ENCODE measurements around the gene PDGFA.
A peak's percentile ranks its signal among the peaks of the same experiment; 100 is the strongest.
"Not testable (repeated sequence)": the region's sequence is repeated elsewhere in the genome, so short reads cannot be mapped to it uniquely, and the experiment has no call there.

Gene PDGFA

DNA sequence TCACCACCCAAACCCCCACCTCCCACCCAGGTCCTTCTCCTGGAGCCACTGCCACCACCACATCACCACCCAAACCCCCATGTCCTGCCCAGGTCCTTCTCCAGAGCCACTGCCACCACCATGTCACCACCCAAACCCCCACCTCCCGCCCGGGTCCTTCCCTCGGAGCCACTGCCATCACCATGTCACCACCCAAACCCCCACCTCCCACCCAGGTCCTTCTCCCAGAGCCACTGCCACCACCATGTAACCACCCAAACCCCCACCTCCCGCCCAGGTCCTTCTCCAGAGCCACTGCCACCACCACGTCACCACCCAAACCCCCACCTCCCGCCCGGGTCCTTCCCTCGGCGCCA lies 31.9 kb upstream of the PDGFA start:
- not testable (repeated sequence) for DNase-seq

DNA sequence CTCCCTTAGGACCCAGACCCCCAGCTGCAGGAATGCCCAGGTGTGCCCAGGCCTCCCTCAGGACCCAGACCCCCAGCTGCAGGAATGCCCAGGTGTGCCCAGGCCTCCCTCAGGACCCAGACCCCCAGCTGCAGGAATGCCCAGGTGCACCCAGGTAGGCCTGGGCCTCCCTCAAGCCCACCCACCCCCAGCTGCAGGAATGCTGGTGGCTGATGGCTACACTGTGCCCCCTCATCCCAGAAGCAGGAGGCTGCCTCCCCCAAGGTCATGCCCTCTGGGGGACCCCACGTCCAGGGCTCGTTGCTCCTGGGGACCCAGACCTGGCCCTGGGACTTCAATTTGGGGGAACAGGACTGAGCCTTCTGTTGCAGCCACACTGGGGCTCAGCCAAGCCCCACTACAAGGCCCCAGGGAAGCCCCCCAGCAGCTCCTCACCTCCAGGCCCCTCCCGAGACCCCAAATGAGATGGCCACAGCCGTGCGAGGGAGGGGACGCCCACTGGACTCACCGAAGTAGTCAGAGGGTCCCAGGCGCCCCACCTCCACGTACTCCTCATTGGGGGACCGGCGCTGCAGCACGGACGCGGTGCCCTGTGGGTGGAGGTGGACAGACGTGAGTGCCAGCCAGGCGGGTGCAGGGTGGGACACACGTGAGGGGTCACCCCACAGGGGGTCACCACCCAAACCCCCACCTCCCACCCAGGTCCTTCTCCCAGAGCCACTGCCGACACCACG lies 31.4 kb upstream of the PDGFA start:
- DNase-seq, result no peak

DNA sequence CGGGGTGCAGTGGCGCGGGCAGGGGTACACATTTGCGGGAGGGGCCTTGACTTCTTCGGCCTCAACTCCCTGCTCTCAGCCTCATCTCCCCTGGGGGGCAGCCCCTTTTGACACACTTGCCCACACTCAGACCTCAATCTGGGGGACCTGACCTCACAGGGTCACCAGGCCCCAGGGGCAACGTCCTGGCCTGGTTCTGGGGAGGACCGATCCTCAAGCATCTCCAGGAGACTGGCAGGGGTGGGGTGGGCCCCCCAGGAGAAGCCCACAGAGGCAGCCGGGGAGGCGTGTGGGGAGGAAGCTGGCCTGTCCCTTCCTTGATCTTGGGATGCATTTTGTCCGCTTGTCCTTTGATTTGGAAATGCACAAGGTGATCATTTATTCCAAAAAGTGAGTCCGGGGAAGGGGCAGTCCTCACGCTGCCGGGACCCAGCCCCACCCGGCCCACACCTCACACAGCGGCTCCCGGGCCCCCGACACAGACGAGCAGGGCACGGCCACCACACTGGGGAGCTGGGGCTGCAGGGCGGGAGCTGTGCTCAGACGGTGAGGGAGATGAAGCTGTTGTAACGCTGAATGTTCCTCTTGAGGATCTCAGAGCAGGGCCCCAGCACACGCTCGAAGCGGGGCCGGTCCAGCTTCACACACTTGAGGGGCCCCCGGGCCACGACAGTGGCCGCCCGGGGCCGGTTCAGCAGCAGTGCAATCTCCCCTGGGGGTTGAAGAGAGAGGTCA lies 30.4 kb upstream of the PDGFA start:
- DNase-seq, result no peak

DNA sequence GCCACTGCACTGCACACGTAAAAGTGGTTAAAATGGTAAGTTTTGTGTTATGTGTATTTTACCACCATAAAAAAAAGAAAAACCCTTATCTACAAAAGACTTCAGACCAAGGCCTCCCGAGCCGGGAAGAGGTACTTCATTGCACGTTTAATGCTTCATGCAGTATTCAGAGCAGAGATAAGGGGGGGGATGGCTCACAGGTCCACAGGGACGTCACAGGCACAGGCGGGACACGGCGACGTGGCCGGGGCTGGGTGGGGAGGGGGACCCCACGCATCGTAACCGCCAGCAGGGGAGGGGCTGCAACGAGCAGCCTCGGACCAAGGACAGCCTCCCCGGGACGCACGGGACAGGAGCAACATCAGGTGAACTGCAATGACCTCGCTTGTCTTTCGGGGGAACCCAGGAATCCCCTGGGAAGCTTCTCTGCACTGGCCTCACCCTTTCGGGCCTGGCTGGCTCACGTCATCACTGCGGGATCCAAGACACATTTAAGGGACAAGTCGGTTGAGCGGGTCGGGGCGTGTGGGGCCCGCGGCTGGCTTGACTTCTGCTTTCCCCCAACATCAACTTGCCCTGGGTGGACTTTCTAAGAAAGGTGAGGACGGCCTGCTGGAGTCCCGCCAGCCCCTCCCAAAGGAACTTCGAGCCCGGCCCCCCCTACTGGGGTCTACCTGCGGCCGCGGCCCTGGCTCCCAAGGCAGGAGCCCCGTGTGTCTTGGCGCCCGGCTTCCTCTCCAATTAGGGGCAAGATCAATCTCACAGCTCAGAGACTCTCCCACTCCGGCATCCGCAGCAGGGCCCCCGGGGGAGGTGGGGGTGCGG lies 29.6 kb upstream of the PDGFA start:
- no peak for DNase-seq

DNA sequence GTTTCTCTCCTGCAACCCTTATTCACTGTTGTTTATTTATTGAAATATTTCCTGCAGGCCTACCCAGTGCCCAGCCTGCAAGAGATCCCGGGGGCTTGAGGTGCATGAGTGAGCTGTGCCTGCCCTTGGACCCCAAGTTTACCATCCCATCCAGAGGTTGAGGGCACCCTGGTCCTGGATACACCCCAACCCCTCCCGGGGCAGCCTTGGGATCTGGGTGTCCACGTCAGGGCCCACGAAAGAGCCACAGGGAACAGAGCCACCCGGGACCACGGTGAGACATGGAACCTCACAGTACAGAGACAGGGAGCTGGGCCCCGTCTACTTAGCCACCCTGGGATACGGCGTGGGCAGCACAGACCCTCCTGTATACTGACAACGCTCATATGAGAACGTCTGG lies 28.8 kb upstream of the PDGFA start:
- DNase-seq, result no peak

DNA sequence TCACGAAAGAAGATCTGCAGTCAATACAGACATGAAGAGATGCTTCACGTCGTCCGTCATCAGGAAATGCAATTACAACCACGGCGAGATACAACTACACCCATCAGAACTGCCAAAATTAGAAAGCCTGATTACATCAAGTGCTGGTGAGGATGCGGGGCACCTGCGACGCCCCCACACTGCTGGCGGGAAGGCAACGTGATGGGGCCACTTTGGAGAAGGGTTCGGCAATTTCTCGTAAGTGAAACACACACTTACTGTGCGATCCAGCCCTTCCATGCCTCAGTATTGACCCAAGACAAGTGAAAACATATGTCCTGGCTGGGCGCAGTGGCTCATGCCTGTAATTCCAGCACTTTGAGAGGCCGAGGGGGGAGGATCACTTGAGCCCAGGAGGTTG lies 25.8 kb upstream of the PDGFA start:
- no peak for DNase-seq

DNA sequence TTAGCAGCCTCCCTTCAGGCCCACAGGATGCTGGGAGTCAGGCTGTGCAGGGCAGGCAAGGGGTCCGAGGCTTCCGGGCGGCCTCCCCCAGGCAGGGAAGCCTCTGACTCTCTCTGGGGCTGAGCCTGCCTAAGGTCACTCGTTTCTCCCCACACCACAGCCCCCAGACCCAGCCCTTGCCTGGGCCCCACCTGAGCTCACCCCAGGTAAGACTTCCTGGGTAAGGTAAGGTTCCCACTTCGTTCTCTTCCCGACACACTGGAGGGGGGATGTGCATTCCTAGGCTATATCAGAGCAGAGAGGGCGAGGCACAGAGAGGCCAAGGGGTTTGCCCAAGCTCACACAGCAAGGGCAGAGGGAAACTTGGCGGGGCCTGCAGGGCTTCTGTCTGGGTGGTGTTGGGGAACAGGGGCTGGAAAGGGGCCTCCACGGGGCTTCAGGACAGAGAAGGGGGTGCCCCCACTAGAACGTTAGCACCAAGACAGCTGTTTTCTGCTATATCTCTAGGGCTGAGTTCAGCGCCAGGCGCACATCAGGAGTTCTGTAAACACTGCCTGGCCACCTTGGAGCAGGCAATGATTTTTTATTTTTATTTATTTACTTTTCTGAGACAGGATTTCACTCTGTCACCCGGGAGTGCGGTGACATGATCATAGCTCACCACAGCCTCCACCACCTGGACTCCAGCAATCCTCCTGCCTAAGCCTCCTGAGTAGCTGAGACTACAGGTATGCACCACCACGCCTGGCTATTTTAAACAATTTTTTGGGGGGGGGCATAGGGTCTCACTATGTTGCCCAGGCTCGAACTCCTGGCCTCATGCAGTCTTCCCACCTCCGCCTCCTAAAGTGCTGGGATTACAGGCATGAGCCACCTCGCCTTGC lies 24.9 kb upstream of the PDGFA start:
- no peak for DNase-seq

DNA sequence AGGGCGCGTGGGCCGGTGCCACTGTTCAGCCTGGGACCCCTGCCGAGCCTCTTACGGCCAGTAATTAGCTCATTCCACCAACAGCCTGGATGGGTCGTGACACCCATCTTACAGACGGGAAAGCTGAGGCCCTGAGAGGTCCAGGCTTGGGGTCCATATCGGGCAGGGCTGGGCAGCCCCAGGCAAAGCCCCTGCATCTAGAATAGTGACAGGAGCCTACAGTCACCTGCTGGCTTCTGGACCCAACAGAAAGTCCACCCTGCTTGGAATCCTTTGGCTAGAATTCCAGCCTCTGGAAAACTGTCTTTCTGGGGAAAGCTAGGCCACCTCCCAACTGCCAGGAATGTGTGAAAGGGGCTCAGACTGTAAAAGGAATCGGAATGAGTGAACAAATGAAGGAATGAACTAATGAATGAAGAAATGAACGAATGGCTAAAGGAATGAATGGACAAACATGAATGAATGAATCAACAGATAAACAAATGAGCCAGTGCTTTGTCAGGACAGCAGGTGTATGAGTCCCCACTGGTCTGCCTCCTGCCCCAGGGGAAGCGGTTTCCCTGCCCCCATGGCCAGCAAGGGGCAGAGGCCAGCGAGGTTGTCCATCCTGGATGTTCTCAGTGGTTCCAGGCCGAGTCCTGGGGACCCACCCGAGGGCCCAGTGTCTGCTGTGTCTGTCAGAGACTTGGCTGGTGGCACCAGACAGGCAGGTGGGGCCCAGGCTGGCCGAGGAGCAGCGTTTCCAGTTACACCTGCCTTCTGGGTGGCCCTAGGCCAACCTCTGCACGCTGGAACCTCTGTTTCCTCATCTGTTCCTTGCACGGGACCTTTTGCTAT lies 24.1 kb upstream of the PDGFA start:
- no peak for DNase-seq

DNA sequence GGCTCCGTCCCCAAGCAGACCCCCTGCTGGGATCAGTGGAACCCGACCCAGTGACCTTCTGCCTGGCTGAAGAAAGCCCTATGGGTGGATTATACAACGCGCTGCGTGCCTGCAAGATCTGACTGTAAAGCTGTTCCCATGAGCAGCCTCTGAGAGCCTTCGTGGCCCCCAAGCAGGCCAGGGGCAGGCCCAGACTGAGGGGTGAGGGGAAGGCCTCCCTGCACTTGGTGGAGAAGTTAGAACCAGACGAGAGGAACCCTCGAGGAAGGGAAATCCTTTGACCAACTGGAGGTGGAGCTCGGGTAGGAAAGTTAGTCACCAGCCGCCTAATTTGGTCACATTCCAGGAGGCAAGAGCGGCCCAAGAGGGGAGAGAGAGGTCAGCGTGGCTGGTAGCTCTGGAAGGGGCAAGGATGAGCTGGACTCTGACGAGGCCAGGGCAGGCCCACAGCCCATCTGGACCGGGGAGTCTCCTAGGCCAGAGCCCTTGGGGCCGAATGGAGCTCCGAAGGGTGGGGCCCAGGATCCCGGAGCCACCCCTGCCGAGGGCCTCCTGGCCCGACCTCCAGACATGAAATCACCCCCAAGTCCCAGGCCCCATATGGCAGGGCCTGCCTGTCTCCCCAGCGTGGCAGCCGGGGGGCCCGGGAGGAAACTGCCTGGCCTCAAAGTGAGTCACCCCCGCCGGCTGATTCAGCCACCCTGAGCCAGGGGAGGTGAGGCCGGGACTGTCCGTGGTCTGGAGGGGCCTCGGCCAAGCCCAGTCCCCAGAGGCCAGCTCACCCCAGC lies 23.3 kb upstream of the PDGFA start:
- DNase-seq, result peak in 1 of 2 experiments; percentile 44

DNA sequence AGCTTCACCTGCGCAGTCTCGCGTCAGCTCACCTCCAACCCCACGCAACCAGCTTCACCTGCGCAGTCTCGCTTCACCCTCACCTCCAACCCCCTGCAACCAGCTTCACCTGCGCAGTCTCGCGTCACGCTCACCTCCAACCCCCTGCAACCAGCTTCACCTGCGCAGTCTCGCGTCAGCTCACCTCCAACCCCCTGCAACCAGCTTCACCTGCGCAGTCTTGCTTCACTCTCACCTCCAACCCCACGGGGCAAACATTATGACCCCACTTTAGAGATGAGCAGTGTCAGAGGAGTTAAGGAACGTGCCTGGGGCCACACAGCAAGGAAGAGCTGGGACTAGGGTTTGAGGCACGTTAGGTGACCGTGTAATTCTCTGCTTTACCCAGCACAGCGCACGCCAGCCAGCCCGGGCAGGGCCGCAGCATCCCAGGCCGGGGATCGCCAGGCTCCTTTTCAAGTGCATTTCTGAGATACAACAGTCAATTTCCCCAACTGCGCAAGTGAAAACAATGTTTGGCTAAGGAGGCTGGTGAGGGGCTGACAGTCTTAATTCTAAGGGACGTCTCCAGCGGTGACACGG lies 22.6 kb upstream of the PDGFA start:
- DNase-seq, result no peak

DNA sequence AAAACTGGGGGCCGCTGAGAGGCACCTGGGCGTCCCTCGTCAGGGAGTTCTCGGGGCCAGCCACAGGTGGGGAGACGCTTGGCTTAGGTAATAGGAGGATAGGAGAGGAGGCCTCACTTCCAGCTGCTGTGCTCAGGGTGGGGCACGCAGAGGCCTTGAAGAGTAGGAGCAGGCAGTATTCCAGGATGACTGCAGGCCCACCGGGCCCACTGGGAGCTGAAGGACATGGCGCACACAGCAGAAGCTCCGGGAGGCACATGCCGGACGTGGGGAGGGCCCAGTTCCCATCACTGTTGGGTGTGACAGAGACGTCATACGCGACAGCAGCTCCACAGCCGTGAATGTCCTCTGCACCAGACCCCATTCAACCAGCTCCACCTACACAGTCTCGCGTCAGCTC lies 22.0 kb upstream of the PDGFA start:
- DNase-seq, result no peak

DNA sequence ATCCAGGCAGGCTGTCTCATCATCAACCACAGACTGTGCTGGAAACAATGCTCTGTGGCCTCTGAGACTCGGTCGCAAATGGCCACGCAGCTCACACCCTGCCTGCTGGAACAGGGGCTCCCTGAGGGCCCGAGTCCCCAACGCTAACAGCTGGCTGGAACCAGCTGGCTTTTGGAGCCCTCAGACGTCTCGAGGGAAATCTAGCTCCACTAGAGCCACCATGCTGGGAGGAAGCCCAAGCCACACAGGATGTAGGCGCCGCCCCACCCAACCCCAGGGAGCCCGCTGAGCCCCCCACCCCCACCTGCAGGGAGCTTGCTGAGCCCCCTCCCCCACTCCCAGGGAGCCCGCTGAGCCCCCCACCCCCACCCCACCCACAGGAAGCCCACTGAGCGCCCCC lies 21.4 kb upstream of the PDGFA start:
- DNase-seq, result no peak

DNA sequence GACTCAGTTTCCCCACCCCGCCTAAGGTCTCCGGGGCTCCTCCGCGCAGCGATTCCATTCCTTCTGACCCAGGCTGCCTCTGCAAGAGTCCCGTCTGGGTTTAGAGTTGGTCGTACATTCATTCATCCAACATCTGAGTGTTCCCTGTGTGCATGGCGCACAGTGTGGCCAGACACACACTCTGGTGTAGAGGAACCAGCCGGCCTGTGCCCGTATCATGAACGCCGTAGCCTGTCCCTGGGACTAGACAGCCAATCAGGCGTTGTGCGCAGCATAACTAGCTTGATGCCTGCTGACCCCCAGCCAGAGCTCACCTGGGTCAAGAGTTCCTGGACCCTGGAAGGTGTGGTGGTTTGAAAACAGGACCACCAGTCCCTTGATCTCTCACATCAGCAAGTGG lies 20.9 kb upstream of the PDGFA start:
- DNase-seq, result no peak

DNA sequence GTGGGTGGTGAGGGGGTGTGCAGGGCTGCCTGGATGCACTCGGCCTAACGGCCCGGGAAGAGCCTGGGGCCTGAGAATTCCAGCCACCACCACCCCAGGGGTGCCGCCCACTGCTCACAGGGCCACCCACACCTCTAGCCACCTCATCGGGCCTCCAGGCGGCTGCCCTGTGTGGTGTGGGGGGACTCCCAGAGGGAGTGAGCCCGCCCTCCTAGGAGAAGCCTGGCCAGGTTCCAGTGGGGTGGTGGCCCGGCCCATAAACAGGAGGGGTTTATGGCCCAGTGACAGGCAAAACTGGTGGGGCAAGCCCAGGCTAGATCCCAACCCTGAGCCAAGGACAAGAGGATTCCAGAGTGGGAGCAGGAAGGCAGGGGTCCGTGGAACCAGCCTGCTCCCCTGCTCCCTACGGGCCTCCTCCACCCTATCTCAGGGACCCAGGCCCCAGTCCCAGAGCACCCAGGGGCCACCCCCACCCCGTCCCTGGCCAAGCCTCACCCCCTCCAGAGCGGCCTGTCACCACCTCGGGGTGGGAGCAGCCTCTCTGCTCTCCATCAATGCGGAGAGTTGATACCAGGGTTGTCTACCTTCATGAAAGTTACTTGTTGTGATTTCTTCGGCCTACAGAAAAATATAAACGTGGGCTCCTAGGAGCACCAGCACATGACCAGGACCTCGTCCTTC lies 20.2 kb upstream of the PDGFA start:
- DNase-seq, result no peak

DNA sequence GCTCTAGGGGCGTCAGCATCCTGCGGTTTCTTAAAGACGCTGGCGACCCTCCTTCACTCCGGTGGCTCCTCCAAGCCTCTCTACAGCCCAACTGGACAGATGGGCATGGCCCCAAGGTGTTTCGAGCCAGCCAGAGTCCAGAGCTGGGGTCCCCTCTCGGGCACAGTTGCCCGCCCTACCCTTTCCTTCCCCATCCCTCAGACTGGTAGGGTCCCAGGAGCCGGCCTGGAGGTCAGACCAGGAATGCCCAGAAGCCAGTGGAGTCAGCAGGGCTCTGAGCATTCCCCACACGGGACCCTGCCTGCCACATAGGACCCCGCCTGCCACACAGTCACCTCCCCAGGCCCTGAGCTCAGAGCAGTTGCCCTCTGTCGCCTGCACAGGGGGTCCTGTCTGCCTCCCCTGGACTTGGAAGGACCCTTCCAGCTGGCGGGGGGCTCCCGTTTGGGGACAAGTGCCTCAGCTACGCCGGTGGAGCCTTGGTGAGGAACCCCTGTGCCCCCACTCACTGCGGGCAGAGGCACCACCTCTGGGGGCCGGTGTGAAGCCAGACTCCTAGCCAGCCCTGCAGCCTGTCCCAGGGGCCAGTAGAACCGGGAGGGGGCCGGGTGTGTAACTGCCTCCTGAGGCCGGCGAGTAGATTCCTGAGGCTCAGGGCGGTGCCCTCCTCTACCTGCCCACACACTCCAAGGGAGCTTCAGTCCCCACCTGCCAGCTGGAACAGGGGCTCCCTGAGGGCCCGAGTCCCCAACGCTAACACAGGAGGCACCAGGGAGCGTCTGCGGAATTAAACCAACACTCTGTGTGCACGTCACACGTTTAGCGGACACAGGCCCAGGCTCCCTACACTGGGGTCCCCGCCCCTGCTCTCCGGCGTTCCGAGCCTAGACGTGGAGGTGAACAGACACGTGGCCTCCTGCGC lies 19.4 kb upstream of the PDGFA start:
- no peak for DNase-seq

DNA sequence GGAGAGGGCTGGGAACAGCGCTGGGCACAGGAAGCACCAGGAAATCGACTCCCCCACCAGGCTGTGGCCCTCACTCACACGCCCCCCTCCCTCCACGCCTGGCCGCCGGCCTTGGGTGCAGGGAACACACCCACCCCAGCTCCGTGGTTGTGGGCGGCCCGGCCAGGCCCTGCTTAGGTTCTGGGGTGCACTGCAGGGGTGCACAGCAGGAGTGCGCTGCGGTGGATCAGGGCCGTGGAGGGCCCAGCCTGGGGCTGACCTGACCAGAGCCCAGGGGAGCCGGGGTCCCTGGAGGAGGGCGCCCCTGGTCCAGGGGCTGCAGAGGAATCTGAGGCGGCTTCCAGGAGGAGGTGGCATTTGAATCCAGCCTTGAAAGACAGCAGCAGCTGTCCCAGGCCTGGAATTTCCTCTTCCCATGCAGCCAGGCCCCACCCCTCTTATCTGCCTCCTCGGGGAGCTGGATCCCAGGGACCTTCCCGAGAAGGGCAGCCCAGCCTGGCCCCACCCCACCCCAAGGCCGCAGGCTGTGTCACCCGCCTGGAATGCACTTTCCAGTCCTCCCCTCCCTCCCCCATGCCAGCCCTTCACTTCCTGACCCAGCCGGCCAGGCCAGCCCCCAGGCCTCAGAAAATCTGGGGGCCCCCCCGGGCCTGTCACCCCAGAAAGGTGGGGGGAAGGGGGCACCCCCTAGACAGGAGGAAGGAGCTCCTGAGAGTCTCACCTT lies 18.4 kb upstream of the PDGFA start:
- DNase-seq, result no peak

DNA sequence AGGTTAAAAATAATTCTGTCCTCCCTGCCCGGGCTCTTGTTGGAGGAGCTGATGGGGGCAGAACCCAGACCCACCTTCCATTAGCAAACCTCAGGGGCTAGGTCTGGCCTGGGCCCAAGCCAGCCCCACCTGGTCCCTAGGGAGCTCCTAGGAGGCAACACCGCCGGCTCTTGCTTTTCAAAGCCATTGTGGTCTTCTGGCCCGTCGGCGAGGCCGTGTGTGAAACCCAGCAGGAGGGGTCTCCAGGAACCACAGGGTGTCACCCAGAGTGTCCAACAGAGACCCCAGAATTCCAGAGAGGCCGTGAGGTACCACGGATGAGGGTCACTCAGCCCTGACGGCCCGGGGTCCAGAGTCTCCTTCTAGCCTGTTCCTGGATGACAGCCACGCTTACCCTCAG lies 16.6 kb upstream of the PDGFA start:
- no peak for DNase-seq

DNA sequence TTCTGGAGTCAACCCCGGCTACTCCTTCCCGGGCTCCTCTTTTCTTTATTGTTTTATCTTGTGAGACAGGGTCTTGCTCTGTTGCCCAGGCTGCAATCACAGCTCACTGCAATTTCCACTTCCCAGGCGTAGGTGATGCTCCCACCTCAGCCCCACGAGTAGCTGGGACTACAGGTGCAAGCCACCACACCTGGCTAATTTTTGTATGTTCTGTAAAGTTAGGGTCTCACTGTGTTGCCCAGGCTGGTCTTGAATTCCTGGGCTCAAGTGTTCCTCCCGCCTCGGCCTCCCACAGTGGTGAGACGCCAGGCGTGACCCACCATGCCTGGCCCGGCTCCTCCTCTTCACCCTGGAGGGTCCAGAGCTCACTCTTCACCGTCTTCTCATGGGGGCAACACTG lies 15.3 kb upstream of the PDGFA start:
- DNase-seq, result no peak

All from activated T-cell treated with anti-CD3 and anti-CD28 coated beads, Interleukin-2, amount 50 U/mL, for 48 hours (primary cell).